Measurements from ENCODE around the gene EIF2S1. TPM values are rescaled to one million over a fixed set of nuclear protein-coding genes. Genes with fewer than 3 reads are reported as not detected.

EIF2S1 gene
- total RNA-seq, 1 experiment from 2014 or later = 285 TPM

Other genes starting within 250 kb of the EIF2S1 start
- not detected in 2 replicates for gene GARIN2, start 170.9 kb upstream of the EIF2S1 start, total RNA-seq (2014; rRNA removed)
- gene PALS1, start 118.9 kb upstream of the EIF2S1 start, total RNA-seq (2014; rRNA removed) = 23.8 and 25.2 TPM in 2 replicates
- 135 and 139 TPM in 2 replicates for gene ATP6V1D, start 524 bp upstream of the EIF2S1 start, total RNA-seq (2014; rRNA removed)
- gene PLEK2, start 51.8 kb downstream of the EIF2S1 start, total RNA-seq (2014; rRNA removed) = 0.34 and 0.64 TPM in 2 replicates
- 0.06 TPM in 1 of 2 replicates, not detected in the other for gene TMEM229B, start 128.4 kb downstream of the EIF2S1 start, total RNA-seq (2014; rRNA removed)
- 0.06 TPM in 1 of 2 replicates, not detected in the other for gene PLEKHH1, start 173.0 kb downstream of the EIF2S1 start, total RNA-seq (2014; rRNA removed)
- 11.3 and 13.4 TPM in 2 replicates for gene PIGH, start 239.9 kb downstream of the EIF2S1 start, total RNA-seq (2014; rRNA removed)